Measurements from ENCODE around the gene SETD3.

SETD3 gene

GRCh38 chr14:99497341-99497740, 16.7 kb upstream of the SETD3 start:
- Histone ChIP-seq H3K36me3 (replicated peaks; ENCODE audit: low read depth, low read length) (peaks cover 78% of the 10 kb centered on the region), H3K27me3 (ENCODE audit: low read depth, low read length) (no peaks in the 10 kb centered on the region), H3K4me3 (ENCODE audit: low read length) (no peak overlapping the region), H3K9ac (ENCODE audit: low read length) (no peak overlapping the region), H3K4me2 (ENCODE audit: low read length) (no peak overlapping the region), H2AFZ (ENCODE audit: low read depth, low read length) (no peak overlapping the region), H3K4me1 (ENCODE audit: low read length) (no peaks in the 10 kb centered on the region), H3K27ac (ENCODE audit: low read length) (no peak overlapping the region), H3K79me2 (ENCODE audit: low read length) (peaks cover 9% of the 10 kb centered on the region), H4K20me1 (ENCODE audit: insufficient read depth, low read length) (peaks cover 11% of the 10 kb centered on the region), H3K9me3 (ENCODE audit: insufficient read depth, low read length) (no peaks in the 10 kb centered on the region)
- TF ChIP-seq EZH2phosphoT487 (IDR thresholded peaks at IDR 0.05; ENCODE audit: low read depth): no peak
- TF ChIP-seq, protein P1, sequence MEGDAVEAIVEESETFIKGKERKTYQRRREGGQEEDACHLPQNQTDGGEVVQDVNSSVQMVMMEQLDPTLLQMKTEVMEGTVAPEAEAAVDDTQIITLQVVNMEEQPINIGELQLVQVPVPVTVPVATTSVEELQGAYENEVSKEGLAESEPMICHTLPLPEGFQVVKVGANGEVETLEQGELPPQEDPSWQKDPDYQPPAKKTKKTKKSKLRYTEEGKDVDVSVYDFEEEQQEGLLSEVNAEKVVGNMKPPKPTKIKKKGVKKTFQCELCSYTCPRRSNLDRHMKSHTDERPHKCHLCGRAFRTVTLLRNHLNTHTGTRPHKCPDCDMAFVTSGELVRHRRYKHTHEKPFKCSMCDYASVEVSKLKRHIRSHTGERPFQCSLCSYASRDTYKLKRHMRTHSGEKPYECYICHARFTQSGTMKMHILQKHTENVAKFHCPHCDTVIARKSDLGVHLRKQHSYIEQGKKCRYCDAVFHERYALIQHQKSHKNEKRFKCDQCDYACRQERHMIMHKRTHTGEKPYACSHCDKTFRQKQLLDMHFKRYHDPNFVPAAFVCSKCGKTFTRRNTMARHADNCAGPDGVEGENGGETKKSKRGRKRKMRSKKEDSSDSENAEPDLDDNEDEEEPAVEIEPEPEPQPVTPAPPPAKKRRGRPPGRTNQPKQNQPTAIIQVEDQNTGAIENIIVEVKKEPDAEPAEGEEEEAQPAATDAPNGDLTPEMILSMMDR (IDR thresholded peaks at IDR 0.05; ENCODE audit: low read depth, low read length): no peak

DNA sequence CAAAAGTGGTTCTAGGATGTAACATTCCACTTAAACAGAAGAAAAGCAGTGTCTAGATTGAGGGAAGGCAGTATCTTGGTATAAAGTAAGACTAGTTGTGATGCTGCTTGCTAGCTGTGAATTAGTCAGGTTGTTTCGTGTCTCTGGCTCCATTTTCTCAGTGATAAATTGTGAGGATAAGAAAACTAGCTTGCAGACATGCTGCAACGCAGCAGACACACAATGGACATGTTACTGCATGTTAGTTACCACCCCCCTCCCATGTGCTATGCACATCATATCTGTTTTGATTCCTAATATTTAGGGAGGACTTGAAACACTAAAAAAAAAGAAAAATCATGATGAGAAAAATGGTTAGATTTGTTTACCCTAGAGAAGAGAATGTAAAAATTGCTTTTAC, 3.4 kb upstream of the SETD3 start:
- Histone ChIP-seq H3K4me1 (ENCODE audit: low read length) (peaks cover 17% of the 10 kb centered on the region), H3K9ac (ENCODE audit: low read length) (no peak overlapping the region), H3K27me3 (ENCODE audit: low read depth, low read length) (no peaks in the 10 kb centered on the region), H3K4me3 (ENCODE audit: low read length) (no peak overlapping the region), H3K27ac (ENCODE audit: low read length) (no peak overlapping the region), H3K36me3 (replicated peaks; ENCODE audit: low read depth, low read length) (no peaks in the 10 kb centered on the region), H3K9me3 (ENCODE audit: insufficient read depth, low read length) (no peaks in the 10 kb centered on the region), H4K20me1 (ENCODE audit: insufficient read depth, low read length) (peaks cover 70% of the 10 kb centered on the region), H2AFZ (ENCODE audit: low read depth, low read length) (no peak overlapping the region), H3K4me2 (ENCODE audit: low read length) (no peak overlapping the region), H3K79me2 (ENCODE audit: low read length) (peaks cover 91% of the 10 kb centered on the region)
- TF ChIP-seq, protein P1 (IDR thresholded peaks at IDR 0.05; ENCODE audit: low read depth, low read length): no peak
- no peak for TF ChIP-seq EZH2phosphoT487 (IDR thresholded peaks at IDR 0.05; ENCODE audit: low read depth)

GRCh38 chr14:99481745-99482099, 1.1 kb upstream of the SETD3 start:
- Histone ChIP-seq H3K9me3 (ENCODE audit: insufficient read depth, low read length) (no peaks in the 10 kb centered on the region), H3K36me3 (replicated peaks; ENCODE audit: low read depth, low read length) (no peaks in the 10 kb centered on the region), H3K9ac (ENCODE audit: low read length) (peak overlapping the region; percentile 87), H3K4me3 (ENCODE audit: low read length) (peak overlapping the region; percentile 97), H3K4me2 (ENCODE audit: low read length) (peak overlapping the region; percentile 95), H4K20me1 (ENCODE audit: insufficient read depth, low read length) (peaks cover 64% of the 10 kb centered on the region), H3K79me2 (ENCODE audit: low read length) (peaks cover 89% of the 10 kb centered on the region), H3K4me1 (ENCODE audit: low read length) (peaks cover 21% of the 10 kb centered on the region), H3K27ac (ENCODE audit: low read length) (peak overlapping the region; percentile 32), H2AFZ (ENCODE audit: low read depth, low read length) (peak overlapping the region; percentile 16; the same call in 1 of the 2 replicates), H3K27me3 (ENCODE audit: low read depth, low read length) (no peaks in the 10 kb centered on the region)
- TF ChIP-seq, protein P1 (IDR thresholded peaks at IDR 0.05; ENCODE audit: low read depth, low read length): no peak
- no peak for TF ChIP-seq EZH2phosphoT487 (IDR thresholded peaks at IDR 0.05; ENCODE audit: low read depth)

GRCh38 chr14:99480917-99481744, 472 bp upstream of the SETD3 start, which contains the start of gene CCNK:
Gene CCNK, plus strand, starts transcription at chr14:99481409. Its CDS starts 11,269 bp downstream, at chr14:99492678.
- no peak for TF ChIP-seq EZH2phosphoT487 (IDR thresholded peaks at IDR 0.05; ENCODE audit: low read depth)
- TF ChIP-seq, protein P1 (IDR thresholded peaks at IDR 0.05; ENCODE audit: low read depth, low read length): no peak
- H3K4me2 ChIP-seq (ENCODE audit: low read length): peak within 1 kb of the TSS; percentile 95
- peaks cover 21% of the 10 kb centered on the region for H3K4me1 ChIP-seq (ENCODE audit: low read length)
- H3K79me2 ChIP-seq (ENCODE audit: low read length): peaks cover 89% of the 10 kb centered on the region
- no peaks in the 10 kb centered on the region for H3K36me3 ChIP-seq (replicated peaks; ENCODE audit: low read depth, low read length)
- H3K27ac ChIP-seq (ENCODE audit: low read length): peak within 1 kb of the TSS; percentile 32
- no peaks in the 10 kb centered on the region for H3K9me3 ChIP-seq (ENCODE audit: insufficient read depth, low read length)
- H3K27me3 ChIP-seq (ENCODE audit: low read depth, low read length): no peaks in the 10 kb centered on the region
- H2AFZ ChIP-seq (ENCODE audit: low read depth, low read length): peak within 1 kb of the TSS; percentile 16; the same call in 1 of the 2 replicates
- H3K9ac ChIP-seq (ENCODE audit: low read length): peak within 1 kb of the TSS; percentile 87
- H4K20me1 ChIP-seq (ENCODE audit: insufficient read depth, low read length): peaks cover 62% of the 10 kb centered on the region
- peak within 1 kb of the TSS; percentile 97 for H3K4me3 ChIP-seq (ENCODE audit: low read length)

All from OCI-LY3 (cell line).